Activated CD8-positive, alpha-beta memory T cell treated with anti-CD3 and anti-CD28 coated beads for 1 hour (primary cell): Measurements from ENCODE around the gene HRAS.
"Not testable (repeated sequence)": the region's sequence is repeated elsewhere in the genome, so short reads cannot be mapped to it uniquely, and the experiment has no call there.

ENCODE experiments used
- DNase-seq, 2 donors: peaks; one replicate each; pipeline ENCODE4 v3.0.0-alpha.2; 2020; ENCODE audit warnings: low read depth in 1 of 2; ENCODE audit errors: extremely low read depth in 1 of 2

HRAS gene

DNA sequence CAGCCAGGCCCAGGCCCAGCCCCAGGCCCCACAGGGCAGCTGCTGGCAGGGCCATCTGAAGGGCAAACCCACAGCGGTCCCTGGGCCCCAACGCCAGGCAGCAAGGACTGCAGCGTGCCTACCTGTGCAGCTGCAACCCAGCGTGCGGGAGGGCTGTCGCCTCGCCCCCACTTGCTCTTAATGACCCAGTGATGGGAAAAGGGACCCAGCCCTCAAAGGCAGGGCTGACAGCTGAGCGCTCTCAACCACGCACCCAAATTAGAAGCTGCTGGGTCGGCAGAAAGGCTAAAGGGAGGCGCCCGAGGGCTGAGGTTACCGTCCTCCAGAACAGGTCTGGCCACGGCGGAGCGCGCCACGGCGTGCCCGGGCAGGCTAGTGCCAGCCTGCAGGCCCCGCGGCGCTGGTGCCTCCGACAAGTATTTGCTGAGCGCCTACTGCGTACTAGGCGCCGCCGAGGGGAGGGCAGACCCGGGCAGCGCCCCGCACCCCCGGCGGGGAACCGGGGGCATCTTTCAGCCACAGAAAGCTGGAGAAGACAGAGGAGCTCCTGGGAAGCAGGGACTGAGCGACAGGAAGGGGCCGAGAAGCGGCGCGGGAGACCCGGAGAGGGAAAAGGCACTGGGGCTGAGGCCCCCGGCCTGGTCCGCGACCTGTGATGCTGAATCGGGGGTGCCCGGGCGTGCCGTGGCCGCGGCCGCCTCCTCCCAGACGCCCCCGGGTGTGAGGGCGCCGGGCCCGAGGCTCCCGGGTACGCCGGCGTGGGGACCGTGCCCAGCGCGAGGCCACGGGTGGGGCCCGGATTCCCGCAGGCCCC is 773 bp downstream of the HRAS start:
- DNase-seq = no peak

DNA sequence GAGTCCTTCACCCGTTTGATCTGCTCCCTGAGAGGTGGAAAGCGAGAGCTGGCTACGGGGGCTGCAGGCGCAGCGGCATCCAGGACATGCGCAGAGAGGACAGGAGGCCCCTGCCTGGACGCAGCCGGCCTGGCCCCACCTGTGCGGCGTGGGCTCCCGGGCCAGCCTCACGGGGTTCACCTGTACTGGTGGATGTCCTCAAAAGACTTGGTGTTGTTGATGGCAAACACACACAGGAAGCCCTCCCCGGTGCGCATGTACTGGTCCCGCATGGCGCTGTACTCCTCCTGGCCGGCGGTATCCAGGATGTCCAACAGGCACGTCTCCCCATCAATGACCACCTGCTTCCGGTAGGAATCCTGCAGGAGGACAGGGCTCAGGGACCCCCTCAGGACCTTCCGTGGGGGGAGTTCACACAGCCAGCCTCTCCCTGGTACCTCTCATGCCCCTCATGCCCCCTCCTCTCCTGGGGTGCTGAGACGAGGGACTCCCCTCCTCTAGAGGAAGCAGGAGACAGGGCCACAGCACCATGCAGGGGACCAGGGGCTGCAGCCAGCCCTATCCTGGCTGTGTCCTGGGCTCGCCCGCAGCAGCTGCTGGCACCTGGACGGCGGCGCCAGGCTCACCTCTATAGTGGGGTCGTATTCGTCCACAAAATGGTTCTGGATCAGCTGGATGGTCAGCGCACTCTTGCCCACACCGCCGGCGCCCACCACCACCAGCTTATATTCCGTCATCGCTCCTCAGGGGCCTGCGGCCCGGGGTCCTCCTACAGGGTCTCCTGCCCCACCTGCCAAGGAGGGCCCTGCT is 1.6 kb downstream of the HRAS start:
- DNase-seq = no peak

DNA sequence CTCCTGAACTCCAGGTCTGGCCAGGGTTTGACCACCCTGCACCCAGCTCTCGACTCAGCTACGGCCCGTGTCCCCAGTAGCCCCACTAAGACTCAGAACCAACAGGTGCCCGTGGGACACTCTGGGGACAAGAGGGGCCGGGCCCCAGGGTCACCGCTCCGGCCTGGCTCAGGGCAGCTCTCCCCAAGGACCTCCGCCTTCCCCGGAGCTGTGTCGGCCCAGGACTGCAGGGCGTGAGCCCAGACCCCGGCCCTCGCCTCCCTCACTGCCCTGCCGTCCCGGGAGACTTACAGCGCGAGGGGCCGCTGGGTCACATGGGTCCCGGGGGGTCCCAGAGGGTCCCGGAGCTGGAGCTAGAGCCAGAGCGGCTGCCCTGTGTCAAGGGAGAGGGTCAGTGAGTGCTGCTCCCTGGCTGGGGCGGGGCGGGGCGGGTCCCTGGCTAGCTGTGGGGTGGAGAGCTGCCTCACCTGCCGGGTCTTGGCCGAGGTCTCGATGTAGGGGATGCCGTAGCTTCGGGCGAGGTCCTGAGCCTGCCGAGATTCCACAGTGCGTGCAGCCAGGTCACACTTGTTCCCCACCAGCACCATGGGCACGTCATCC is 2.3 kb downstream of the HRAS start:
- no peak for DNase-seq

DNA sequence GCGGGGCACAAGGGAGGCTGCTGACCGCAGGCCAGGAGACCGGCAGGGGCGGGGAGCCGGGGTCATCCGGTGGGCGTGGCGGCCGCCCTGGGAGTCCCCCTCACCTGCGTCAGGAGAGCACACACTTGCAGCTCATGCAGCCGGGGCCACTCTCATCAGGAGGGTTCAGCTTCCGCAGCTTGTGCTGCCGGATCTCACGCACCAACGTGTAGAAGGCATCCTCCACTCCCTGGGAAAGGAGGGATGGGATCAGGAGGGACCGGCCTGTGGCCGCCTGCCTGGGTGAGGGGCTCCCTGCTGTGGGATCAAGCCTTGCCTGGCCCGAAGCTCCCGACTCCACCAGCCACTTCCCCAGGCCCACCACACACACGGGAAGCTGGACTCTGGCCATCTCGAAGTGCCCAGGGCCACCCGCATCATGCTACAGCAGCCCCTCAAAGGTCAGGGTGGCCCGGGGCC is 2.8 kb downstream of the HRAS start:
- no peak for DNase-seq

DNA sequence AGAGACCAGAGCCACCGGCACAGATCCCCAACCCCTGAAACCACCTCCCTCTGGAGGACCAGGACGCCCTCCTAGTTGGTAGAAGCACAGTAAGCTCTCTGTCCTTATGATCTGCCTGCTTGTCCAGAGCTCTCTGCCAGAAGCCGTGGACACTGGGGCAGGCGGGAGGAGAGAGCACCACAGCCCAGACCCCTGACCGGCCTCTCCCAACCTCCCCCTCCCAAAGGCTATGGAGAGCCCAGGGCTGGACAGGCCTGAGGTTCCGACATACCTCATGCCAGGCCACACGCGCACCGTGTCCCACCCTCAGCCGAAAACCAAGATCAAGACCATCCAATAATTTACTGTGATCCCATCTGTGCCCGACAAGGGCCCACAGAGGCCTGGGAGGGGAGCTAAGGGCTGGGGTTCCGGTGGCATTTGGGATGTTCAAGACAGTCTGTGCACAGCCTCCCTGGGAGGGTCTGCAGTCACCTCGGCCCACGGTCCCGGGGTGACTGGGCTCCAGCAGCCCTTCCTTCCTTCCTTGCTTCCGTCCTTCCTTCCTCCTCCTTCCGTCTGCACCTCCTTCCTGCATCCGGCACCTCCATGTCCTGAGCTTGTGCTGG is 3.4 kb downstream of the HRAS start:
- DNase-seq = no peak

DNA sequence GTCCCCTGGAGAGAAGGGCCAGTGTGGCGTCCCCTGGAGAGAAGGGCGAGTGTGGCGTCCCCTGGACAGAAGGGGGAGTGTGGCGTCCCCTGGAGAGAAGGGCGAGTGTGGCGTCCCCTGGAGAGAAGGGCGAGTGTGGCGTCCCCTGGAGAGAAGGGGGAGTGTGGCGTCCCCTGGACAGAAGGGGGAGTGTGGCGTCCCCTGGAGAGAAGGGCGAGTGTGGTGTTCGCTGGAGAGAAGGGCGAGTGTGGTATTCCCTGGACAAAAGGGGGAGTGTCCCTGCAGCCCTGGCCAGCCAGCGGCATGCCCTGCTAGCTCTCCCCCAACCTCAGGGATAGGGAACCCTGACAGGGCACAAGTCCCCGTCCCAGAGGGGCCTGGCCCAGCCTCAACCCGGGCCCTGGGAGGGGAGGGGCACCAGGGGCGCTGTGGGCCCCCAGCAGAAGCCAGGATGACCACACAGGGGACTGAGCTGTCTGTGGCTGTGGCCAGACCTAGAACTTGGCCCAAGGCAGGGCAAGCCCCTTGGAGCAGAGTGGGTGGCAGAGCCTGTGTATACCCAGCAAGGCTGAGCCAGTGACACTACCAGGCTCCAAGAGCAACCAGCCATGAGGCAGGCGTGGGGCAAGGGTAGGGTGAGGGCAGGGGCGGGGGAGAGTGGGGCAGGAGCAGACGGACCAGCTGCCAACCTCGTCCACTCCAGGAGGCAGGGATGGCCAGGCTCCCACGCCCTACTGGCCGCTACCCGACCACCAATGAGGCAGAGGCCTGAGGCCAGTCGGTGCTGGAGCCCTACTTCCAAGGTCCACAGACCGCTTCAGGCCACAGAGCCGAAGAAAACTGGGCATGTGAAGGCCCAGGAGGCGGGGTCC is 4.2 kb downstream of the HRAS start:
- no peak for DNase-seq

DNA sequence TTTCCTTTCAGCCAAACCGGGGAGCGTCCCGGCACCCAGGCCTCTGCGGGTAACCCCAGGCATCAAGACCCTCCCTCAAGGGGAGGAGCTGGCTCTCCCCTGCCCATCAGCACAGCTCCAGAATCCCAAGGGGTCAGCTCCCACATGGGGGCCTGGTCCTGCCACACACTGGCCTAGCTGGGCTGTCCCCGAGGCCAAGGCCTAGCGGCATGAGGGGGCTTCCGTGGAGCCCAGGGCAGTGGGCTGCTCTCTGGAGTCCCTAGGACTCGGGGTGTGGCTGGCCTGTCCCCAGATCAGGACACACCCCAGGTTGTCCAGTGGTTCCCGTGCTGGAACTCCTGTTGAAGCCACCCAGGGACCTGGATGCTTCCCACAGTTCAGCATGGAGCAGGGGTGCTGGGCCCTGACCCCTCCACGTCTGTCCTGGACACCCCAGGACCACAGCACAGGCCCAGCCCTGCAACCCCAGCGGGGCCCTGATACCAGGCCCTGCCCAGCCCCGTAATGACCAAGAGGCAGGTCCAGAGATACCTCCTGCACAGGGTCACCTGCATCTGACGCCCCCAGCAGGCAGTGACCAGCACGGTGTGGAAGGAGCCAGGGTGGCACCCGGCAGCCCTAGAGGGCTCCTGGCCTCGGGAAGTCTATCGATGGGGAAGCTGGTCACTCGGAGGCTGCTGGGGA is 5.5 kb downstream of the HRAS start:
- DNase-seq = no peak

DNA sequence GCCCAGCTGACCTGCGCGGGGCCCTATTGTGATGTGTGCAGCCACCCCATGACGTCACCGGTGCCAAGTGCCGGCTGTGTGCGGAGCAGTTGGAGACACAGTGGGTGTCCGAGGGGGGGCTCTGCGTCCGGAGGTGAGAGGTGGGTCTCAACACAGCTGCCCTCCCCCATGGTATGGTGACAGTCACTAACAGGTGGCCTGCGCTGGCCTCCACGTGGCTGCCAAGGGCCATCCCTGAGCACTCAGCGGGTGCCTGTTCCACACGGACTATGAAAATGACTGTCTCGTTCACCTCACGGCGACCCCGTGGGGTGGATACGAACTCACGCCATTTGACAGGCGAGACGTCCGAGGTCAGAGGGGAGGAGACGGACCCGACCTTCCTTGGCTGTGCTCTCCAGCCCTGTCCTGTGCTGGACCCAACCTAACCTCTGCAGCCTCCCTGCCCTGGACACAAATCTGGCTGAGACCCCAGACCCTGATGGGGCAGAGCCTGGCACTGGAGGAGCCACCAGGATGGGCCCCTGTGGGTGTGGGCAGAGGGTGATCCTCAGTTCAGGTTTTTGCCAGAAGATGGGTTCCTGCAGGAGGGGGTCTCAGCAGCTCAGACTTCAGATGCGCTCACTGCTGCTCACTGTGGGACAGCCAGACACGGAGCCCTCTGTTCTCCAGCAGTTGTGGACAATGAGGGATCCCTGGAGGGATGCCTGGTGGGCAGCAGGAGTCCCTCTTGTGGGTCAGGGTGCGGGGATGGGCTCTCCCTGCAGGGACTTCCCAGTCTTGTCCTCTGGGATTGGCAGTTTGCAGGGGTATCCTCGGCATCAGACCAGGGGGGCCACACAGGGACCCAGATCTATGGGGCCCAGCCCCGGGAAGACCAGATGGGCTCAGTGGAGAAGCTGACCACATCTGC is 6.3 kb downstream of the HRAS start:
- no peak for DNase-seq

DNA sequence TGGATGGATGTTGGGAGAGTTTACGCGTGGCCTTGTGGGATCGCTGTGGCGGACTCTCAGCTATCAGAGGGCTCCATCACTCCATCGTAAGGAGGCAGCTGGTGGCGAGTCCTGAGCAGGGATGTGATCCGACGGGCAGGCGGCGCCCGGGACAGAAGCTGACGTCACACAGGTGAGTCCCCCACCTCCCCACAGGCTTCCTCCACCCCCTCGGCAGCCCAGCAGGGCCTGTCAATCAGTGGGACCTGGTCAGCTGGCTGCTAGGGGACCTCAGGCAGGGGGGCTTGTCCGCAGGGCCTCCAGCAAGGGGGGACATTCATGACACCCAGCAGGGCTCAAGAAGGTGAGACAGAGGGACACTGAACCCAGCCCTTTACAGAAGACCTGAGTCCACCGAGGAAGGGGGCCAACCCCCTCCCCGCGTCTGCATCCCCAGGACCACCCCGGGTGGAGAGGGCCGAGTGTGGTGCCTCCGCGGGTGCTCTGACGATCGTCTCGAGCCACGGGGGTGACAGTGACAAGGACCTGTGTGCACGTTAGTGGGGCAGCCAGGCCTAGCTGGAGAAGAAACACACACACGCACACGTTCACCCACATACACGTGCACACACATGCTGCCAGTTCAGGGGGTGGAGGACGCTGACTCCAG is 7.1 kb downstream of the HRAS start:
- no peak for DNase-seq

DNA sequence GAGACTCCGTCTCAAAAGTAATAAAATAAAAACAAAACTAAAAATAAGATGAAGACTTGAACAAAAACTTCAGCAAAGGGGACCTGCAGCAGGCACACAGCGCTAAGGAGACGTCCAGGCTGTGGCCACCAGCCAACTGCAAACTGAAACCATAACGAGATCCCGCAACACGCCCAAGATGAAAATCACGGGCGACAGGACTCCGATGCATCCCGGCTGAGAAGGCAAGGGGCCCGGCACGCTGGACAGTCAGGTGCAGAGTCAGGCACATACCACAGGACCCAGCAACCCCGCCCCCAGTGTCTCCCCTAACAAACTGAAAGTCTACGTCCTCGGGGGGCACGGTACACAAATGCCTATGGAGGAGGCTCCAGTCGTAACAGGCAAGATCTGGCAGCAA is 9.2 kb downstream of the HRAS start:
- DNase-seq = no peak

DNA sequence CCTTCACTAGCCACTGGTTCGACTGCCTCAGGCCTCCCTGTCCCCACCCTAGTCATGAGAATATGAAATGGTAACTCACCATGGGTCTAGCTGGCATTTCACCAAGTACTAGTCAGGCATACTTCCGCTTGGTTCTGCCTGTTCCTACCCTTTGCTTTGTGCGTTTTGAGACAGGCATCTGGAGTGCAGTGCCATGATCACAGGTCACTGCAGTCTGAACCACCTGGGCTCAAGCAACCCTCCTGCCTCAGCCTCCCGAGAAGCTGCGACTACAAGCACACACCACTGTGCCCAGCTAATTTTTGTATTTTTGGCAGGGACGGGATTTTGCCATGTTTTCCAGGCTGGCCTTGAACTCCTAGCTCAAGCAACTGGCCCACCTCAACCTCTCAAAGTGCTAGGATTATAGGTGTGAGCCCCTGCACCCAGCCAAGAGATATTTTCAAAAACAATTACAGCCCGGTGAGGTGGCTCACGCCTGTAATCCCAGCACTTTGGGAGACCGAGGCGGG is 14.1 kb downstream of the HRAS start:
- DNase-seq = no peak

DNA sequence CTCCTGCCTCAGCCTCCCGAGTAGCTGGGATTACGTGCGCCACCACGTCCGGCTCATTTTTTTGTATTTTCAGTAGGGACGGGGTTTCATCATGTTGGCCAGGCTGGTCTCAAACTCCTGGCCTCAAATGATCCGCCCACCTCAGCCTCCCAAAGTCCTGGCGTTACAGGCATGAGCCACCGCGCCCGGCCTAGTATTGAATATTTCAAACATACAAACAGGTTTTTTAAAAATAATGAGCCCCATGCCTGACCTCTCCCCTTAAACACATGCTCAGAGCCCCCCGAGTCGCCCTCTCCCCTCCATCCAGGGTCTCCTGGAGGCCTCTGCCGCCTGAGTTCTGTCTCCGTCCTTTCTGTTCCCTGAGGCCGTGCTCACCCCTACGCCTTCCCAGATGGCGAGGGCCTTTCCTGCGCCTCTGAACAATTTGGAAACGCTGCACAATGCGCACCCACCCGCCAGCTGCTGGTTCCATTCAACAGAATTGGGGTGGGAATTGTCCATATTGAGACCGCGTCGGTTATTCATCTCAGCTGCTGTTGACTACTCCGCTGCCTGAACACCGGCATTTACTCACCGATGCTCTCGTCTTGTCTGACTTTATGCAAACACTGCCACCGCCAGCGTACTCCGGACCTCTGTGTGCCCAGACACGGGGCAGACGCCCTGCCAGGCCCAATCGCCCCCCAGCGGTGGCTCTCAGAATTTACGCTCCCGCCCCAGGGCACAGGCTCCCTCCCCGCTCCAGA is 14.8 kb downstream of the HRAS start:
- DNase-seq = no peak

DNA sequence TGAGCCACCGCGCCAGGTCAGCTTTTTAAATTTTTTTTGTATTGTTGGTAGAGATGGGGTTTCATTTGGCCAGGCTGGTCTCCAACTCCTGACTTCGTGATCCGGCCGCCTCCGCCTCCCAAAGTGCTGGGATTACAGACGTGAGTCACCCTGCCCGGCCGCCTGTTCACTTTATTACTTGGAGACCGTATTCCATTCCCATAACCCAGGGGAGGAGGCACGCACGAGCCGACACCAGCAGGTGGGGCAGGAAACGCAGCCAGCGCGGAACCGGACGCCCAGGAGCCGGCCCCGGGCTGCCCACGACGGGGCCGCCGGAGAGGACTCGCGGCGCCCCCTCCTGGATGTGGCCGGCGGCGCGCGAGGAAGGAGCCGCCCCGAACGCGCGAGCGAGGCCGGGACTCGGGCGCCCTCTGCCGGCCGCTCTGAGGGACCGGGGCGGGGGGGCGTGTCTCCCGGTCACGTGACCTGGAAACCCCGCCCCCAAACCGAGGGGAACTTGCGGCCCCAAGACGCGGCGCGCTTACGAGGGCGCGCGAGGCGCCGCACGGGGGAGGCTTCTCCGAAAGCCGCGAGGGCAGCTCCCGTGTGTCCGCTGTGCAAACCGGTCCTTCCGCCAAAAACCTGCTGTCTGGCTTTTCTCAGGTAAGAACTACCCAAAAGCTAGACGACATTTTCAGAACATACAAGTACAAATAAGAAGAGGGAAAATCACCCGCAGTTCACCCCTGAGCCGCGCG is 16.7 kb downstream of the HRAS start:
- peak; percentile 61 to 86 for DNase-seq

DNA sequence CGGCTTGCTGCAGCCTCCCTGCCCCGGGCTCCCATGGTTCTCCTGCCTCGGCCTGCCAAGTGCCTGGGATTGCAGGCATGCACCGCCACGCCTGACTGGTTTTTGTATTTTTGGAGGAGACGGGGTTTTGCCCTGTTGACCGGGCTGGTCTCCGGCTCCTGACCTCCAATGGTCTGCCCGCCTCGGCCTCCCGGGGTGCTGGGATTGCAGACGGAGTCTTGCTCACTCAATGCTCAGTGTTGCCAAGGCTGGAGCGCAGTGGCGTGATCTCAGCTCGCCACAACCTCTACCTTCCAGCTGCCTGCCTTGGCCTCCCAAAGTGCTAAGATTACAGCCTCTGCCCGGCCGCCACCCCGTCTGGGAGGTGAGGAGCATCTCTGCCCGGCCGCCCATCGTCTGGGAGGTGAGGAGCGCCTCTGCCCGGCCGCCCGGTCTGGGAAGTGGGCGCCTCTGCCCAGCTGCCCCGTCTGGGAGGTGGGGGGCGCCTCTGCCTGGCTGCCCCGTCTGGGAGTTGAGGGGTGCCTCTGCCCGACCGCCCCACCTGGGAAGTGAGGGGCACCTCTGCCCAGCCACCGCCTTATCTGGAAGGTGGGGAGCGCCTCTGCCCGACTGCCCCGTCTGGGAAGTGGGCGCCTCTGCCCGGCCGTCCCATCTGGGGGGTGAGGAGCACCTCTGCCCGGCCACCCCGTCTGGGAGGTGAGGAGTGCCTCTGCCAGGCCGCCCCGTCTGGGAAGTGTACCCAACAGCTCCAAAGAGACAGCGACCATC is 18.3 kb downstream of the HRAS start:
- not testable (repeated sequence) for DNase-seq

DNA sequence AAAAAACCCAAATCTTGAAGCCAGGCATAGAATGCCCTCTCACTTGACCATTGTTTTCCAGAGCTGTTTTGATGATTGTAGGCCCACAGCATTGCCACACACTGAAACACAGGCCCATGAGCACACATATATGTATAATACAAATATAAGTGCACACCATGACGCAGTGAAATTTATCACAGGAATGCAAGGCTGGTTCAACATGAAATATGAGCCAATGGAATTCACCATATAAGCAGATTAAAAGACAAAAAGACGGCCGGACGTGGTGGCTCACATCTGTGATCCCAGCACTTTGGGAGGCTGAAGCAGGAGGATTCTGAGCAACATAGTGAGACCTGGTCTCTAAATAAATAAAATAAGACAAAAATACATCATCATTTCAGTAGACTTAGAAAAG is 19.0 kb downstream of the HRAS start:
- DNase-seq = no peak

DNA sequence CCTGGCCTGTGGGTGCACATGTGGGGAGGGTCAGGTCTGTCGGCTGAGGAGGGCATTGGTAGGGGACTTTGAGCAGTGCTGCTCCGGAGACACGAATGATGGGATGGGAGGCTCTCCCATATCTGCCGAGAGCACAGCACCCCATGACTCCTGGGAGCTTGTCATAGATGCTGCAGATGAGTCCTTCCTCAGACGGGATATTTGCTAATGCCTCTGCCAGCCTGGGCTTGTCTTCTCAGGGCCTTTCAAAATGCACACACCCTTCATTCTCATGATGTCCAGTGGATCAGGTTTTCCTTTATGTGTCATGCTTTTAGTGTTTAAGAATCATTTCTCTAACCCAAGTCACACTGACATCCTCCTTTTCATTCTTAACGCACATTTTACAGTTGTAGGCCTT is 20.2 kb downstream of the HRAS start:
- no peak for DNase-seq
